ENCODE data around the gene VSX1.

The VSX1 gene

DNA sequence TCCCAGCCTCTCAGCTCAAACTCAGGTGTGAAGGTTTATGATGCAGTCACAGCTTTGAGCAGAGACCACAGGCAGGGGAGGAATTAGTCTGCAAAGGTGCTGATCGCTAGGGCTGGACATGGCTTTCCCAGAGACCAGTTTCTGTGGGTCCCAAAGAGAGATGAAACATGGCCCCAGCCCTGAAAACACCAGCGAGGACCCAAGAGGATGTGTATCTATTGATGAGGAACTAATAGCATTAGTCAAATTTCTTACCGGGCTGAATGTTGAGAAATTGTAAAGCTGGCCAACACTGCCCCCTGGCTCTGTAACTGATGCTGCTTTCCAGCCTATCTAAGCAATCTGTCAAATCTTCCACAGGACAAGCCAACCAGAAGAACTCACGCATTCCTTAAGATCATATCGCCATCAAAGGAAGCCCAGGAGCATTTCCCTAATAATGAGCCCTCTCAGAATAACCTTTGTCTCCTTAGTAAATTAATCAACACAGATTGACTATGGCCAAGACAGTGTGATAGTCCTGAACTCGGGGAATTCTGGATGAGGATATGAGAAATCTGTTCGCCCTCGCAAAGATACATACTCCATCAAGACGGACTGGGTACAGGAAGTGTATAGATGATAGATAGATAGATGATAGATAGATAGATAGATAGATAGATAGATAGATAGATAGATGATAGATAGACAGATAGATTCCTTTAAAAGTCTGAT lies 16.2 kb downstream of the VSX1 start:
- peak; percentile 56 for DNase-seq (ENCODE audit: low read depth)

- DNase-seq (ENCODE audit: low read depth), result no peak
Observed at GRCh38 chr20:25065072-25065624, 16.8 kb downstream of the VSX1 start.

DNA sequence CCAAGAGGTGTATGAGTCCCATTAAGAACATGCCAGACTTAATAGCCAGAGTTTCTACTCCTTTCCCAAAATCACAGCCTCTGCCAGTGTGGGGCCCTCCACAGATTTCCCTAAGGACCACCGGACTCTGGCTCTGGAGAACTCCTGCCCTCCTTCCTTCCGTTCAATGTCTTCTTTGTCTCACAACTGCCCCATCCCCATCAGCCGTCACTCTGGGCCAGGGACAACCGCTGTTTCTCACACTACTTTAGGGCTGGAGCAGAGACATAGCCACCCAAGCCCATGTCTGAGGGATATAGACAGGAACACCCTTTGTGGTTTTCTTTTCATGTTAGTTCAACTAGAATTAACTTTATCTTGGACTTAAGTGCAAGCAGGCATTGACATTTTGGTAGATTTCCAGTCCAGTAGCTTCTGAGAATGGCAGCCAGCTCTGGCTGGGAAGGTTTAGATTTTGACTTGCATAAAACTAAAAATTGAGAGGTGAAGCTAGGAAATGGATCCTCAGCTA lies 17.3 kb downstream of the VSX1 start:
- no peak for DNase-seq (ENCODE audit: low read depth)

DNA sequence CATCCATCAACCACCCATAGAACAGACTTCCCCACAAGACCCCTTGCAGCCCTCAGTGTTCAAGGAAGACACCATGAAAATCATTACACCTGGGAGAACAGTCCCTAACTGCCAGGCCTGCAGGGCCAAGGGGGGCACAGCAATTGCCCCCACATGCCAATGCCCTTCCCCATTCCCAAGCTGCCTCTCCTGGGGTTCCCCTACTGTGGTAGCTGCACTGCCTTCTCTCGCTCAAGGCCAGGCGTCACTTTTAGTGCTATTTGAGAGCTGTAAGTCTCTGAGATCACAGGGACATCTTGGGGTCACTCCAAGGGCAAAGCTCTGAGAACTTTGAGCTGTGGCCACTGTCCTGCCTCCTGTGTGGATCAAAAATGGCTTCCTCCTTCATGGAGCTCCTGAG lies 18.0 kb downstream of the VSX1 start:
- no peak for DNase-seq (ENCODE audit: low read depth)

DNA sequence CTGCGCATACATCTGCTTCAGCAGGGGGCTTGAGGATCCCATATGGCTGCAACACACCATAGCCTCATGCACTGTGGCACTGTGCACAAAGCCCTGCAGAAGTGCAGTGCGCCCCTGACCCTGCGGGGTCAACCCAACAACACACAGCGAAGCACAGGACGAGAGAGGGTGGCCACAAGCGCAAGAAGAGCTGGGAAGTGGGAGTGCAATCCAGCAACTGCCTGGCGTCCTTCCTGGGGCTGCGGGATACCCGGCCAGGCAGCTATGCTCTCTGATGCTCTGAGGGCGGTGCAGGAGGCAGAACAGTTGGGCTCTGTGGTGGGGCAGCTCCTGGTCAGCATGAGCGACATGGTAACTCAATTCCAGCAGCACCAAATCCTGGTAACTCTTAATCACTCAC lies 18.4 kb downstream of the VSX1 start:
- no peak for DNase-seq (ENCODE audit: low read depth)

DNA sequence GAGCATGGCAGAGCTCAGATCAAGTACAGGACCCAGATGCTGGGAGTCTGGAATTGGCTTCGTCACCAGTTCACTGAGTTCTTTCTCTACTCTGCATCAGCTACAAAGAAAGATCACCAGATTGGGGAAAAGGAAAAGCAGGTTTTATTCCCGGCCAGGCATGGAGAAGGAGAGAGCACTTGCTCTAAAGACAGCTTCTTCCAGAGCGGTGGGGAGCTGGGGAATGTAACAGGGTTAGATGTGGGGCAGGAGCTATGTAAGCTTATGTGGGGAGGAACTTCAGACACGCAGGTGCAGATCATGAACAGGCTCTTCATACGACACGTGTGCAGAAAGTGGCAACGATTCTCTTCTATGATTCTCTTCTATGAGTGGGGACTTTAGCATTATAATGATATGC lies 19.1 kb downstream of the VSX1 start:
- DNase-seq (ENCODE audit: low read depth), result no peak

DNA sequence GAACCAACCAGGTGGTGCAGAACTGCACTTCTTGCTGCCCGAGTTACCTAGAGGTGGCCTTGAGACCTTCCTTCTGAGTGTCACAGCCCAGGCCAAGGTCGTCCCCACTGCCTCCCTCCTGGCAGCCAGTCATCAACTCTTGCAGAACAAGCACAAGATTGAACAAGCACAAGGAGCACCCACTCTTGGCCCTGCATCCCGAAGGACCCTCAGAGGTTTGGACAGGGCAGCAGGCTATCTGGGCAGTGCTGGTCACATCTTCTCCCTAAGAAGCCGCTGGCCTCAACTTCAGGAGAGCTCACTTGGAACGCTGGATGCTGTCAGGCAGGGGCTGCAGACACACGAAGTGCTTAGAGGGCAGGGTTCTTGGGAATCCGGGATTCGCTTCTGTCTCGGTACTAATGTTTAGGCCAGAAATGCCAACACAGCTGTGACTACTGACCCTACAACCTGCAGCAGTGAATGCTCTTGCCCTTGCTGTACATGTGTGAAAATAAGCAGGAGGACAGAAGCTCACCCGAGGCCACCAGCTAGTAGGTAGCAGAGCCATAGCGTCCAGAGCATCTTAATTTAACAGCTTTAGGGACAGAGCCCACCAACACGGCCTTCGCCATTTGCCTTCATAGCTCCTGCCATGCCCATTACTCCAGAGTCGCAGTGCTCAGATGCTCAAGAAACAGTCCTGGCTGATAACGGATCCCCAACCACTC lies 20.0 kb downstream of the VSX1 start:
- DNase-seq (ENCODE audit: low read depth), result no peak

- no peak for DNase-seq (ENCODE audit: low read depth)
Observed at GRCh38 chr20:25061103-25061799, 20.7 kb downstream of the VSX1 start.

DNA sequence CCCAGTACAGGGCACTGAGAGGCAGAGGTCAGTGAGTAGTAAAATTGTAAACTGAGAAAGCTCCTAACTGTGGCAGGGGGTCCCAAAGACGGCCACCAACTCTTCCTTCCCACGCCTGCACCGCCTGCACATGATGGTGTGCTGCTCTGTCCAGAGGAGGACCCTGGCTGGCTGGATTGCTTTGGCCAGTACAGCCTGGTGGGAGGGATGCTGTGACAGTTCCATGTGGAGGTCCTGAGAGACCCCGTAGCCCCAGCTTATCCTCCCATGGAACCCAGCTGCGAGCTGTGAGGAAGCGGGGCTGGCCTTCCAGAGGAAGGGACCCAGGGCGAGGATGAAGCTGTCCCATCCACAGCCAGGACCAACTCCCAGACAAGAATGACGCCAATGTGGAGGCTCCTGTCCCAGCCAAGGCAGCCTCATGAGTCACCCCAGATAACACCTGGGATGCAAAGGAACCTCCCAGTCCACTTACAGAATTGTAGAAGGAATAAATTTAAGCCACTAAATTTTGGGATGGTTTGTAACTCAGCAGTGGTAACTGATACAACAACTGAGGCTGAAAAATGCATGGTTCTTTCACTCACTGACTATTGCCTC lies 22.0 kb downstream of the VSX1 start:
- no peak for DNase-seq (ENCODE audit: low read depth)

DNA sequence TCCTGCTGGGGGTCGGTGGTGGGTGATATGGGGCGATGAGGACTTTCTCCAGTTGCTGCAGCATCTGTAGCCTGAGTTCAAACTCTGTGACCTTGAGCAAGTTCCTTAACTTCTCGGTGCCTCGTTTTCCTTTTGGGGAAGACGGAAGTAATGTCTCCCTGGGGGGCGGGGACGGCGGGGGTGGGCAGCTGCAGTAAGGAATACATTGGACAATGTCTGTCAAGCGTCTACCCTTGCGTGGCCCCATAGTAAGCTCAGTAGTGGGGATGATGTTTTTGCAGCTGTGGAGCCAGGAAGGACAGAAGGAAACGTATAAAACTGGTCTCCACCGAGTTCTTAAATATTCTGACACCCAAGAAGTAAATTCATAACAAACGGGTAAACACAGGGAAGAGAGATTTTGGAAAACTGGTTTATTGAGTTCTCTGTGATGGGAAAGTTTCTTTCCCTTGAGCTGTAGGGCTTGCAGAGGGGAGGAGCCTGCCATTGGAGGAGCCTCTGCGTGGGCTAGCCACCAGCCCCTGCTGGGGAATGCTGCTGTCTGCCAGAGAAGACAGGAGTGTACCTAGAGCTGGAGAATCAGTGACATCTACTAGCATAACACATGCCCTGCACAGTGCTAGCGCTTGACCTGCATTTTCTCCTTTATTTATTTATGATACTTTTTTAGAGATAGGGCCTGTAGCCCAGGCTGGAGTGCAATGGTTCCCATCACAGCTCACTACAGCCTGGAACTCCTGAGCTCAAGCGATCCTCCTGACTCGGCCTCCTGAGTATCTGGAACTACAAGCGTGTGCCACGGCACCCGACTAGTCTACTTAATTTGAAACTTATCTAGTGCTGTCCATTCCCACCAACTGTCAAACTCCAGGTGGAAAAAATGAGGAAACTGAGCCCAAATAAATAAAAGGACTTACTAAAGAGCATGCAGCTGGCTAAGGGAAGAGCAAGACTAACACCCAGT lies 22.8 kb downstream of the VSX1 start:
- DNase-seq (ENCODE audit: low read depth), result peak; percentile 16

DNA sequence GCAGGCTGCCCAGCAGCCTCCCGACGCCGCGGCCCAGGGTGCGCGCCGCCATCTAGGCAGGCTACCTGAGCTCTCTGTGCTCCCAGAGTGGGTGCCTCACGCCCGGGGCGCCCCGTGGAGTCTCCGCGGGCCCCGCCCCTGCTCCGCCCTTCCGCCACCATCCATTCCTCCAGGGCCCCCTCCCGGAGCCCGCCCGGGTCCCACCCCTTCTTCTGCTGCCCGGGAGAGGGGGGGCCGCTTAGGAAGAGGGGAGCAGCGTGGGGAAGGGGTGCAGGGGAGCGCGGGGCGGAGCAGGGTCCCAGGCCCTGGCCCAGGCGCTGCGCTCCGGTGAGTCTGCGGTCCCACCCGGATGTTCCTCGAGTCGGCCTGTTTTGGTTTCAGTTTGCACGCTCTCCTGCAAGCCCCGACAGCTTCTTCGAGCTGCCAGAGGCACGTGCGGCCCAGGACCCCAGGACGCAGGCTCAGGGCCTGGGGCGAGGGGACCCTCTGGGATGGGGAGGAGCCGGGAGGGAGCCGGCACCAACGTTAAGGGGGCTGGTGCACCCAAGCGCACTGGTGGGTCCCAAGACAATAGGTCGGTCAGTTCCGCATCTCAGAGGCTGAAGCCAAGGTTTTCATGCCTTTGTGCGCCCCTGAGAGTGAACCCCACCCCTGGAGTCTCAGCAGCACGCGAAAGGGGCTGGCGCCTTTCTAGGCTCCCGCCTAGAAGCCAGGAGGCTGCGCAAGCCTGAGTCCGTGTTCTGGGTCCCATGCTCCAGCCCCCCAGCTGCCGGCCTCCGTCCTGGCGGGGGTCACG lies 23.7 kb downstream of the VSX1 start, which contains the start of gene ACSS1:
Gene ACSS1 (minus strand): TSS at position 89 of the 796 bp plus-strand sequence. CDS start 37 bp downstream, at position 52.
- DNase-seq (ENCODE audit: low read depth), result peak; percentile 50

- peak; percentile 47 for DNase-seq (ENCODE audit: low read depth)
Observed at GRCh38 chr20:25057234-25058050, 24.5 kb downstream of the VSX1 start.

DNA sequence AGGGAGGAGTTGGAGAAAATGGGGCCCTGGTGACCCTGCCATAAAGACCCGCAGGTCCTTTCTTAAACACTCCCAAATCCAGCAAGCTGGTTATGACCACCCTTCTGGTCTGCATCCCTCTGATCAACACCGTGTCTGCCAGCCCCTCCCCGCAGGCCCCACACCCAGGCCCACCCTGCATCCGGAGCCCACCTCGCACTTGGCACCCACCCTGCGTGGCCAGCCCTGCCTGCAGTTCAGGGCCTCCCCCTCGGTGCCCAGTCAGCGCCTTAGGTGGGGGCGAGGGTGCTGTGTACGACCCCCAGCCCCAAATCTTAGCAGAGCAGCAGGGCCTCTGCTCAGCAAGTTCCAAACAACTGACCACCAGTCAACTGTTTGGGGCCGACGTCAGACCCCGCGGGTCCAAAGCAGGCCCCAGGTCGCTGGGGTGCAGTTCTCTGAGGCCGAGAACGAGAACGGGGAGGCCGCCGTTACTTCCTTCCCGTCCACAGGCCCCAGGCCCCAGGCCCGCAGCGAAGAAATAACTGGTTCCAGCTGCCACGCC lies 25.2 kb downstream of the VSX1 start:
- DNase-seq (ENCODE audit: low read depth), result no peak

GRCh38 chr20:25055711-25056495 lies 26.0 kb downstream of the VSX1 start:
- DNase-seq (ENCODE audit: low read depth), result no peak

DNA sequence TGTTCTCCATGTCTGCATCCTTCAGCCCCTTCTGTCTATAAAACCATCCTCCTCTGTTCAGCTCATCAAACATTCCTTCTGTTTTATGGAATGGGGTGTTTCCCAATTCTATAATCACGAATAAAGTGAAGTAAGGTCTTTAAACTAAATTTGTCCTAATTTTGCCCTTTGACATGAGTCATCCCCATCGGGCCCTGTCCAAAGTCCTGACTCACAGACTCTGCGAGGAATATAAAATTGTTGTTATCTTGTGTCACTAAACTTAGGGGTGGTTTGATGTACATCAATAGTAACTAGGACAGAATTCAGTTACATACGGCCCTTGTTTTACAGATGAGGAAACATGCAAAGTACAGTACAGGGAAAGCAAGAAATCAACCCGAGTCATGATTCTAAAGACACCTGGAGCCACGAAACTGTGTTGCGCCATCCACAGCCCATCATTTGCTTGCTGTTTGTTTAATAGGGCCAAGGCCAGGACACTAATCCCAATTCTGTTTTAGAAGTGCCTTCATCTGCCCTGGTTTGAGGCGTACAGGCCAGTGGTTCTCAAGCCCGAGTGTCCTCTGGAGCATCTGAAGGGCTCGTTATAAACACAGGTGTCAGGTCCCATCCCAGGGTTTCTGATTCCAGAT lies 26.8 kb downstream of the VSX1 start:
- DNase-seq (ENCODE audit: low read depth), result peak; percentile 32

- DNase-seq (ENCODE audit: low read depth), result no peak
Observed at GRCh38 chr20:25054096-25054820, 27.7 kb downstream of the VSX1 start.
